Sigmoid colon (tissue), 7 donors: ENCODE data around the gene GTF3C1. TPM values are rescaled to one million over a fixed set of nuclear protein-coding genes. Genes with fewer than 3 reads are reported as not detected.

Source experiments
- DNase-seq: peaks from one replicate; pipeline ENCODE4 v3.0.0-alpha.2; 2019
- H3K27ac ChIP-seq, 4 donors: fragments of 200-600 bp; sonication (generic); one replicate each; pipeline ENCODE4 v1.5.1; 2016 to 2019; ENCODE audit warnings: mild to moderate bottlenecking in 1 of 4
- H3K27me3 ChIP-seq, 3 donors: fragments of 200-600 bp; sonication (generic); one replicate each; pipeline ENCODE4 v1.5.1; 2019; ENCODE audit warnings: mild to moderate bottlenecking in 1 of 3
- H3K36me3 ChIP-seq, 4 donors: fragments of 200-600 bp; sonication (generic); one replicate each; pipeline ENCODE4 v1.5.1; 2016 to 2019
- H3K4me1 ChIP-seq, 4 donors: fragments of 200-600 bp; sonication (generic); one replicate each; pipeline ENCODE4 v1.5.1; 2017 to 2019
- H3K4me3 ChIP-seq, 4 donors: fragments of 200-600 bp; sonication (generic); one replicate each; pipeline ENCODE4 v1.5.1; 2017 to 2019; ENCODE audit warnings: mild to moderate bottlenecking in 2 of 4, moderate library complexity in 1 of 4
- H3K9me3 ChIP-seq, 4 donors: fragments of 200-600 bp in 3 of 4; sonication (generic) in 3 of 4; one replicate each; pipeline versions ENCODE4 v1.5.1 to v1.6.1; 2013 to 2019
- EP300 ChIP-seq, 4 donors: sonication (generic); formaldehyde crosslinking; IDR thresholded peaks; one replicate each; pipeline ENCODE4 v1.6.1; 2017; ENCODE audit warnings: antibody characterized with exemption in 4 of 4
- POLR2A ChIP-seq, 2 donors: fragments of 450-650 bp; IDR thresholded peaks; one replicate each; pipeline ENCODE4 v1.6.1; 2016; ENCODE audit warnings: antibody characterized with exemption in 2 of 2, mild to moderate bottlenecking in 2 of 2, moderate library complexity in 2 of 2
- POLR2AphosphoS5 ChIP-seq, 4 donors: sonication (generic); formaldehyde crosslinking; IDR thresholded peaks; one replicate each; pipeline ENCODE4 v1.6.1; 2017; ENCODE audit warnings: antibody characterized with exemption in 4 of 4
- WGBS, 2 donors: extraction: QIAGEN DNeasy Blood & Tissue Kit; methylation state at CpG; one replicate each; pipeline ENCODE4 v1.1.7; 2013; 5-methylcytosine and 5-hydroxymethylcytosine counted together
- intact Hi-C: fragments of 100-400 bp; cut with DNase I; formaldehyde crosslinking; loops from one replicate; pipeline ENCODE4 v1.15.1; 2023
- polyA plus RNA-seq, 3 donors: library from polyadenylated mRNA; stranded (reverse); fragments of 200-250 nt; gene quantifications; one replicate each; pipeline ENCODE4 v1.2.3, GENCODE V29; 2013
- total RNA-seq, 4 donors: library from RNA; depleted of rRNA; stranded (reverse); fragments of >200 nt; gene quantifications; one replicate each; pipeline ENCODE4 v1.1.0, GENCODE V29; 2016
- TF ChIP-seq, protein P1 (sequence below), 4 experiments: fragments of 450-650 bp in 3 of 4; fragments of 200-600 bp in 1 of 4; IDR thresholded peaks; one replicate each; pipeline ENCODE4 v1.5.1; 2016 to 2019; ENCODE audit warnings: antibody characterized with exemption in 4 of 4, mild to moderate bottlenecking in 3 of 4, moderate library complexity in 2 of 4
- donor health status: healthy with polysubstance abuse.
- donor health status: Bipolar disorder and iron deficiency.
- donor health status: healthy.

GTF3C1 gene
- total and polyA plus RNA-seq, 7 donors: 9.0 to 74.2 (median 37.5) TPM

DNA sequence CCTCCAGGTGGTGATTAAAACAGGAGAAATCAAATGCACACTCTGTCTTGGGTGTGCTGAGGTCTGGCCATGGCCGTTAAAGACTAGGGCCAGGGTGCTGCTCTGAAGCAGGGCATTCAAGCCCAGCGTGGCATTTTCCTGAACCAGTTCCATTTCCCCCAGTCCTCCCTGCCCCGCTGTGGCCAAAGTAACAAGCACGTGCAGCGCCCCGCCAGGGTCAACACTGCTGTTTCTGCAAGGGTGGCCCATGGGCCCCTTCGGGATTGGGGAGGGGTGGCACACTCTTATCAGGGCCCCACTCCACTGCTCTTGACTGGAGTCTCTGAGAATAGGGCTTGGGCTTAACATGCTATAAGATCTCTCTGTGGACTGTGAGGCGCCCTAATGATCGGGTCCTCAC, 74.8 kb downstream of the GTF3C1 start:
- Histone ChIP-seq H3K4me1 (no peaks in the 10 kb centered on the region), H3K9me3 (no peaks in the 10 kb centered on the region), H3K4me3 (no peak overlapping the region), H3K36me3 (peaks cover 61 to 100% (median 77%) of the 10 kb centered on the region in 4 donors), H3K27ac (no peak overlapping the region), H3K27me3 (no peaks in the 10 kb centered on the region)
- 93 to 96% methylated on average over 9 of the region's 9 CpGs for WGBS, 2 donors
- TF ChIP-seq EP300 (IDR thresholded peaks at IDR 0.05) (no peak), POLR2A (IDR thresholded peaks at IDR 0.05) (no peak), POLR2AphosphoS5 (IDR thresholded peaks at IDR 0.05) (no peak)
- TF ChIP-seq, protein P1, sequence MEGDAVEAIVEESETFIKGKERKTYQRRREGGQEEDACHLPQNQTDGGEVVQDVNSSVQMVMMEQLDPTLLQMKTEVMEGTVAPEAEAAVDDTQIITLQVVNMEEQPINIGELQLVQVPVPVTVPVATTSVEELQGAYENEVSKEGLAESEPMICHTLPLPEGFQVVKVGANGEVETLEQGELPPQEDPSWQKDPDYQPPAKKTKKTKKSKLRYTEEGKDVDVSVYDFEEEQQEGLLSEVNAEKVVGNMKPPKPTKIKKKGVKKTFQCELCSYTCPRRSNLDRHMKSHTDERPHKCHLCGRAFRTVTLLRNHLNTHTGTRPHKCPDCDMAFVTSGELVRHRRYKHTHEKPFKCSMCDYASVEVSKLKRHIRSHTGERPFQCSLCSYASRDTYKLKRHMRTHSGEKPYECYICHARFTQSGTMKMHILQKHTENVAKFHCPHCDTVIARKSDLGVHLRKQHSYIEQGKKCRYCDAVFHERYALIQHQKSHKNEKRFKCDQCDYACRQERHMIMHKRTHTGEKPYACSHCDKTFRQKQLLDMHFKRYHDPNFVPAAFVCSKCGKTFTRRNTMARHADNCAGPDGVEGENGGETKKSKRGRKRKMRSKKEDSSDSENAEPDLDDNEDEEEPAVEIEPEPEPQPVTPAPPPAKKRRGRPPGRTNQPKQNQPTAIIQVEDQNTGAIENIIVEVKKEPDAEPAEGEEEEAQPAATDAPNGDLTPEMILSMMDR (IDR thresholded peaks at IDR 0.05): no peak
- intact Hi-C loops: no loop called here
- DNase-seq: no peak

DNA sequence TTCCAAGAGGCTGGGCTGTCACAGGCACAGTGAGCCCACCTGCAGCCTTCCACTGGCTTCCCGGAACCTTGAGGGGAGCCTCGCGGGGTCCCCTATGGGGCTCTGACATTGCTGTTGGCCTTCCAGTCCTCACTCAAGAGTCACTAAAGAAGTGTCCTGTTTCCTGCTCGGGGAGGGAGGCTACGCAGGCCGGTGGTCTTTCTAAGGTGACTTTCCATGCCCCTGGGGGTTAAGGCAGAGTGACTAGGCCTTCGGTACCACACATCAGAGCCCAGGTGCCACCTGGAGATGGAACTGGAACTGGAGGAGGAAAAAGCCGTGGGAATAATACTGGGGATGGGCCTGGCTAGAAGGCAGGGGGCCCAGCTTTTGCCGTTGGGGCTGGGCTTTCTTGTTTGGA, 75.7 kb downstream of the GTF3C1 start:
- peaks cover 70 to 100% (median 84%) of the 10 kb centered on the region in 4 donors for H3K36me3 ChIP-seq
- no peaks in the 10 kb centered on the region for H3K27me3 ChIP-seq
- no peak for TF ChIP-seq POLR2A (IDR thresholded peaks at IDR 0.05)
- no peak for TF ChIP-seq POLR2AphosphoS5 (IDR thresholded peaks at IDR 0.05)
- TF ChIP-seq, protein P1 (IDR thresholded peaks at IDR 0.05): no peak
- no peak for TF ChIP-seq EP300 (IDR thresholded peaks at IDR 0.05)
- no peak for DNase-seq
- H3K27ac ChIP-seq: no peak overlapping the region
- intact Hi-C loops: no loop called here
- no peaks in the 10 kb centered on the region for H3K9me3 ChIP-seq
- no peak overlapping the region for H3K4me3 ChIP-seq
- 96% methylated on average over 9 of the region's 9 CpGs for WGBS, 2 donors
- no peaks in the 10 kb centered on the region for H3K4me1 ChIP-seq

DNA sequence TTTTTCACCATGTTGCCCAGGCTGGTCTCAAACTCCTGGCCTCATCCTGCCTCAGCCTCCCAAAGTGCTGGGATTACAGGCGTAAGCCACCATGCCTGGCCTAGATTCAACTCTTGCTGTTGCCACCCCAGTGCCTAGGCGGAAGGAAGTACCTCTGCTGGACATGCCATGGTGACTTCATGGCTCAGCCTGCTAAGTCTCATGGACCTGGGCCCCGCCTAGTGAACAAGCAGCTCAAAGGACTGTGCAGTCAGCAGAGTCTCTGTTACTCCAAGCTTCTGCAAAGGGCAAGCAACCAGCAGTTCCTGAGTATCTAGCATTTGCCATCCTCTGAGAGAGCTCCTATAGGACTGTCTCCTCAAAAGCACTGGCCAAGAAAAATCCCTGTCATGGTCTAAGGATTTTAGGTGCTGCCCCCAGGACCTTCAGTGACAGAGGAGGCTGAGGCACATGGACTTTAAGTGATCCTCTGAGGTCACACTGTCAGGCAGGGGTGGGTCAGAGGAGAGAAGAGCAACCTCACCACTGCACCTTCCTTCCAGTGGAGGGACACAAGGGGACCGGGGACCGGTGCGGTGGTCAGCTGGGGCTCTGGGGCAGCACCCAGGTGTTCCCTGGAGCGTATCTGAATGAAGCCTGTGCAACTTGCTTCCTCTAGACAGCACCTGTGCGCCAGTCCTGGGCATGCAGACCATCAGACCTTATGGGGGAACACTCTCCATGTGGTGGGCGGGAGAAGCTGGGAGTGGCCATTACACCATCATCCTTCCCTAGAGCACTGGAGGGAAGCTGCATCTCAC, 76.4 kb downstream of the GTF3C1 start:
- H3K9me3 ChIP-seq: no peaks in the 10 kb centered on the region
- 97 to 98% methylated on average over 9 of the region's 9 CpGs for WGBS, 2 donors
- no peak for TF ChIP-seq POLR2A (IDR thresholded peaks at IDR 0.05)
- TF ChIP-seq, protein P1 (IDR thresholded peaks at IDR 0.05): no peak
- no peak for TF ChIP-seq EP300 (IDR thresholded peaks at IDR 0.05)
- TF ChIP-seq POLR2AphosphoS5 (IDR thresholded peaks at IDR 0.05): no peak
- intact Hi-C loops: no loop called here
- no peaks in the 10 kb centered on the region for H3K4me1 ChIP-seq
- H3K27ac ChIP-seq: no peak overlapping the region
- no peak overlapping the region for H3K4me3 ChIP-seq
- DNase-seq: no peak
- H3K27me3 ChIP-seq: no peaks in the 10 kb centered on the region
- peaks cover 71 to 100% (median 84%) of the 10 kb centered on the region in 4 donors for H3K36me3 ChIP-seq

DNA sequence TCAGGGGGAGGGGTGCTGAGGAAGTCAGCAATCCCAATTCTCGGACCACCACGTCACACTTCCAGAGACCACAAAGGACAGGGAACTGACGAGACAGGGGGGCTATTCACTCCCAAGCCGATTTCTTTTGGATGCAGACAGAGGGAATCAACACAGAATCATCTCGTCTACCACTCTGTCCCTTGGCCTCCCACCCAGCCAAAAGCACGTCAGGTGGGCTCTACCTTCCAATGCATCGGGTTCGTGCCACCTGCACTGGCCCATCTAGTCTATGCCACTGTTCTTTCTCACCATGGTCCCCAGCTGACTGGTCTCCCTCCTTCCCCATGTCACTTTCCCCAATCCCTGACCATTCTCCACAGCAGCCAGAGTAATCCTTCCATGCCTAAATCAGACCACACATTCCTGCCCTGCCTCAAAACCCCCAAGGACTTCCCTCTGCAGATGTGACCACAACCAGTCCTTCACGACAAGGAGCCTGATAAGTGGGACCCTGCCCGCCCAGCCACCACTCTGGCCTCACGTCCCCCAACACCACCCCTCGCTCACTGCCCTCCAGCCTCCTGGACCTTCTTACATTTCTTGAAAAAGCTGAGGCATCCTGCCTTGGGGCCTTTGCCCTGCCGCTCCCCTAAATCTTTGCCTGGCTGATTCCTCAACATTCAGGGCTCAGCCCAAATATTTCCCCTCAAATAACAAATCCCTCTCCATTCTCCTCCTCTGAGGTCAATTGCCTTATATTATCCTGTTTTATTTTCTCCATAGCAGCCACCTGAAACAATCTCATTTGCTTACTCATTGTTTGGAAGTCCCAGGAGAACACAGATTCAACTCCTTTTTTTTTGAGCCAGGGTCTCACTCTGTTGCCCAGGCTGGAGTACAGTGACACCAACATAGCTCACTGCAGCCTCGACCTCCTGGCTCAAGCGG, 77.4 kb downstream of the GTF3C1 start:
- 96% methylated on average over 15 of the region's 15 CpGs for WGBS, 2 donors
- no peak overlapping the region for H3K27ac ChIP-seq
- no peaks in the 10 kb centered on the region for H3K9me3 ChIP-seq
- H3K4me3 ChIP-seq: no peak overlapping the region
- intact Hi-C loops: no loop called here
- H3K4me1 ChIP-seq: no peaks in the 10 kb centered on the region
- peaks cover 66 to 100% (median 83%) of the 10 kb centered on the region in 4 donors for H3K36me3 ChIP-seq
- DNase-seq: no peak
- no peaks in the 10 kb centered on the region for H3K27me3 ChIP-seq
- no peak for TF ChIP-seq POLR2A (IDR thresholded peaks at IDR 0.05)
- TF ChIP-seq POLR2AphosphoS5 (IDR thresholded peaks at IDR 0.05): no peak
- TF ChIP-seq EP300 (IDR thresholded peaks at IDR 0.05): no peak
- TF ChIP-seq, protein P1 (IDR thresholded peaks at IDR 0.05): no peak
